Measurements from ENCODE around the gene SHCBP1L.

DNA sequence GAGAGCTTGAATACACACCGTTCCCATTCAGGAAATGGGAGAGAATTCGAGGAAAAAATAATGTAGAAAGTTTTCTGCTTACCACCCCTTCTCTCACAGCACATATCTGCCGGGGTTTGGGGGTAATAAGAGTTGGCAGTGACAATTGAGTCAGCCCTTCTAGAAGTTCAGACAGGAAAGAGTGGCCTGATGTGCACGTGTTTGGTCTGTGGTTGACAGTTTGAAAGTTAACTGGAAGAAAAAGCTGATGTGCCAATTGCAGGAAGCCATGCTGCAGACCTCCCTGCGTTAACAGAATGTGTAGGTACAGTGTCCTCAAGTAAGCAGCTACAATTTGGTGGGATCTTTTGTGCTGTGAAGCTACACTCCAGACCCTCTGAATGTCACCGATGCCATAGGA, 63.0 kb downstream of the SHCBP1L start:
- TF ChIP-seq POLR2A (IDR thresholded peaks at IDR 0.05; ENCODE audit: low read depth) = no peak
- no peak for TF ChIP-seq CTCF (IDR thresholded peaks at IDR 0.05)
- TF ChIP-seq POLR2AphosphoS5 (IDR thresholded peaks at IDR 0.05) = no peak
- TF ChIP-seq EP300 (IDR thresholded peaks at IDR 0.05) = no peak
